ENCODE measurements around the gene LHFPL3.

GRCh38 chr7:104434129-104434528 lies 105.7 kb downstream of the LHFPL3 start:
- TF ChIP-seq CTCF (IDR thresholded peaks at IDR 0.05) (no peak), ERG (CRISPR knock-in tag; IDR thresholded peaks at IDR 0.05) (no peak), ZNF416 (CRISPR knock-in tag; IDR thresholded peaks at IDR 0.05) (no peak), ZNF121 (CRISPR knock-in tag; IDR thresholded peaks at IDR 0.05) (no peak), E2F4 (CRISPR knock-in tag; IDR thresholded peaks at IDR 0.05; ENCODE audit: borderline replicate concordance, low read depth) (no peak)

Measured in WTC11 (cell line).